Measurements from ENCODE around the gene AHCYL2.

GRCh38 chr7:129438281-129438838, 213.5 kb downstream of the AHCYL2 start:
- no peak for TF ChIP-seq CTCF (IDR thresholded peaks at IDR 0.05; ENCODE audit: insufficient read depth, low read length, poor library complexity, severe bottlenecking)
- TF ChIP-seq EZH2phosphoT487 (conservative IDR thresholded peaks at IDR 0.05; ENCODE audit: low read length): no peak

Data from SU-DHL-6 (cell line).